Trophoblast cell (in vitro differentiated cells and primary cell): ENCODE data around the gene SLC12A3.
A peak's percentile ranks its signal among the peaks of the same experiment; 100 is the strongest.

Experiments used
- DNase-seq, 2 donors: peaks; one replicate each; pipeline ENCODE4 v3.0.0-alpha.2; 2016
- H2AFZ ChIP-seq: 2 replicates; pipeline ENCODE4 v1.6.1; 2013; ENCODE audit warnings: low read length, moderate library complexity, mild to moderate bottlenecking; ENCODE audit not compliant: insufficient read depth, poor library complexity
- H2AK5ac ChIP-seq: 2 replicates; pipeline ENCODE4 v1.6.1; 2013; ENCODE audit warnings: mild to moderate bottlenecking, low read length
- H2BK120ac ChIP-seq: 2 replicates; pipeline ENCODE4 v1.6.1; 2013; ENCODE audit warnings: low read length, mild to moderate bottlenecking, moderate library complexity; ENCODE audit not compliant: insufficient read depth, poor library complexity
- H2BK12ac ChIP-seq: 2 replicates; pipeline ENCODE4 v1.6.1; 2013; ENCODE audit warnings: mild to moderate bottlenecking, low read length, moderate library complexity
- H2BK5ac ChIP-seq: 2 replicates; pipeline ENCODE4 v1.6.1; 2013; ENCODE audit warnings: low read length, low read depth, moderate library complexity, mild to moderate bottlenecking; ENCODE audit not compliant: poor library complexity
- H3K14ac ChIP-seq: 2 replicates; pipeline ENCODE4 v1.6.1; 2013; ENCODE audit warnings: mild to moderate bottlenecking, low read length
- H3K18ac ChIP-seq: 2 replicates; pipeline ENCODE4 v1.6.1; 2013; ENCODE audit warnings: mild to moderate bottlenecking, low read length
- H3K23ac ChIP-seq: 2 replicates; pipeline ENCODE4 v1.6.1; 2013; ENCODE audit warnings: low read length
- H3K27ac ChIP-seq: 2 replicates; pipeline ENCODE4 v1.5.1; 2013; ENCODE audit warnings: low read depth, mild to moderate bottlenecking, inconsistent platforms, low read length, moderate library complexity
- H3K27me3 ChIP-seq: 2 replicates; pipeline ENCODE4 v1.6.1; 2013; ENCODE audit warnings: inconsistent platforms, mild to moderate bottlenecking, low read length, moderate library complexity; ENCODE audit not compliant: insufficient read depth
- H3K36me3 ChIP-seq, 2 experiments: 1 replicate in 1 of 2; 2 replicates in 1 of 2; pipeline ENCODE4 v1.6.1; 2013; ENCODE audit warnings: low read length in 2 of 2, mild to moderate bottlenecking in 2 of 2, moderate library complexity in 1 of 2; ENCODE audit not compliant: insufficient read depth in 2 of 2, control insufficient read depth in 1 of 2
- H3K4ac ChIP-seq: 2 replicates; pipeline ENCODE4 v1.6.1; 2013; ENCODE audit warnings: low read depth, mild to moderate bottlenecking, low read length, moderate library complexity
- H3K4me1 ChIP-seq, 2 experiments: 1 replicate in 1 of 2; 2 replicates in 1 of 2; pipeline ENCODE4 v1.6.1; 2013; ENCODE audit warnings: low read length in 2 of 2, mild to moderate bottlenecking in 2 of 2, moderate library complexity in 1 of 2; ENCODE audit not compliant: insufficient read depth in 2 of 2, control insufficient read depth in 1 of 2
- H3K4me2 ChIP-seq: 2 replicates; pipeline ENCODE4 v1.6.1; 2013; ENCODE audit warnings: inconsistent platforms, mild to moderate bottlenecking, low read length, moderate library complexity
- H3K4me3 ChIP-seq: 2 replicates; pipeline ENCODE4 v1.5.1; 2013; ENCODE audit warnings: mild to moderate bottlenecking, low read depth, low read length, inconsistent platforms
- H3K79me1 ChIP-seq: one replicate; pipeline ENCODE4 v1.6.1; 2013; ENCODE audit warnings: low read length
- H3K79me2 ChIP-seq: 2 replicates; pipeline ENCODE4 v1.6.1; 2013; ENCODE audit warnings: low read length, mild to moderate bottlenecking; ENCODE audit not compliant: control insufficient read depth, insufficient read depth, poor library complexity
- H3K9ac ChIP-seq: 2 replicates; pipeline ENCODE4 v1.6.1; 2013; ENCODE audit warnings: mild to moderate bottlenecking, low read length
- H3K9me3 ChIP-seq: 2 replicates; pipeline ENCODE4 v1.6.1; 2013; ENCODE audit warnings: low read depth, mild to moderate bottlenecking, control low read depth, inconsistent platforms, low read length; ENCODE audit not compliant: insufficient read depth
- H4K12ac ChIP-seq: 2 replicates; pipeline ENCODE4 v1.6.1; 2013; ENCODE audit warnings: low read depth, mild to moderate bottlenecking, low read length, moderate library complexity
- H4K8ac ChIP-seq: 2 replicates; pipeline ENCODE4 v1.6.1; 2013; ENCODE audit warnings: low read depth, mild to moderate bottlenecking, low read length, moderate library complexity
- H4K91ac ChIP-seq: one replicate; pipeline ENCODE4 v1.6.1; 2013; ENCODE audit warnings: low read depth, mild to moderate bottlenecking, low read length, moderate library complexity
- WGBS: extraction: QIAGEN DNeasy Blood & Tissue Kit; methylation state at CpG from one replicate; pipeline ENCODE4 v1.1.7; 2013; ENCODE audit warnings: missing lambda C conversion rate; ENCODE audit not compliant: insufficient read length, insufficient coverage; ENCODE audit errors: extremely low coverage; 5-methylcytosine and 5-hydroxymethylcytosine counted together

Gene SLC12A3

DNA sequence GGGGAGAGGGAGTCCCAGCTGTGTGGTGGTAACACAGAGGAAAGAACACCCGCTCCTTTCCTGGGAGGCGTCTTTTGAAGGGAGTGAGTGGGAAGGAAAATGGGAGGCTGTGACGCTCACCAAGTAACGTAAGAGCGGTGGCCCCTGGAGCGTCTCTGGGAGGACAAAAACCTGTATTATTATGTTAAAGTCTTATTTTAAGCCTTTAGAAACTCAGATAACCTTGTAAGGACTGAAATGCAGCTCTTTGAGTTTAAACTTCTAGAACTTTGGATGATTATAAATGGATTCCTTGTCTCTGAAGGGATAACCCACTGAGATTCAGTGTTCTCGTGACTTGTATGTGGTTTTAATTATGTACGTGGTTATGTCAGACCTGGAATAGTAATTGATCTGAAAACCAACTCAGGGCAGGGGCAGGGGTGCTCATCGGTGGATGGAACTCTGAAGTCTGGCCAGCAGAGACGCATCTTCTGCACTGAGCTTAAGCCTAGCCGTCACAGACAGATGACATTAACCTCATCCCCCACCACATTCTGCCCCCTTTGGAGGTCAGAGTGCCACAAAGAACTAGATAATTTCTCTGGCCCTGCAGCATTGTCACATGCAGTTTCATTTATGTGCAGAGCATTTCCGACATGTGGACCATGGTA, 41.8 kb upstream of the SLC12A3 start:
- no peak overlapping the region for H2AK5ac ChIP-seq
- no peak overlapping the region for H4K91ac ChIP-seq
- H3K9me3 ChIP-seq = peaks cover 2% of the 10 kb centered on the region
- H2BK12ac ChIP-seq = no peak overlapping the region
- no peak overlapping the region for H4K8ac ChIP-seq
- H3K14ac ChIP-seq = no peak overlapping the region
- H3K79me2 ChIP-seq = no peaks in the 10 kb centered on the region
- no peak overlapping the region for H3K4ac ChIP-seq
- H2BK120ac ChIP-seq = no peak overlapping the region
- H3K27ac ChIP-seq = no peak overlapping the region
- H3K36me3 ChIP-seq = peaks cover 11 to 28% of the 10 kb centered on the region in 2 experiments
- no peaks in the 10 kb centered on the region for H3K79me1 ChIP-seq
- no peak for DNase-seq
- no peak overlapping the region for H3K4me3 ChIP-seq
- H2AFZ ChIP-seq = no peak overlapping the region
- H3K27me3 ChIP-seq = no peaks in the 10 kb centered on the region
- no peaks in the 10 kb centered on the region for H3K4me1 ChIP-seq
- H3K18ac ChIP-seq = no peak overlapping the region
- H3K23ac ChIP-seq = no peak overlapping the region
- no peak overlapping the region for H2BK5ac ChIP-seq
- no CpG with 5 or more reads among the region's 12 CpGs for WGBS
- H3K9ac ChIP-seq = no peak overlapping the region
- no peak overlapping the region for H4K12ac ChIP-seq
- H3K4me2 ChIP-seq = no peak overlapping the region

DNA sequence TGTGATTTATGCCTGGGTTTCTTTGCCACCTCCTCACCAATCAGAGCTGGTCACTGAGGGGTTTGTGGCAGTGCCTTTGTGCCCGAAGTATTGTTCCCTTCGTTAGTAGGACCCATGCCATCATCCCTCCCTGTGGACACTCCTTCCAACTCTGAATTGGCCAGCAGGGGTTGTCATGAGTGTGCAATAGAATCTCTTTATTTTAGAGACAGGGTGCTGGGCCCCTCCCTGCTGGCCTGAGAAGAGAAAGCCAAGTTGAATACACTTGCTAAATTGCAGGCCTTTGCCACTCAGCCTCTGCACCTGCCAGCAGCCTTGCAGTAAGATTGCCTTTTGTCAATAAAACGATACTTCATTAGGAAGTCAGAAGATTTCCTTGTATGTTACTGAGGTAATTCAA, 40.7 kb upstream of the SLC12A3 start:
- peaks cover 2% of the 10 kb centered on the region for H3K9me3 ChIP-seq
- H3K23ac ChIP-seq = no peak overlapping the region
- H3K4me2 ChIP-seq = no peak overlapping the region
- H2BK120ac ChIP-seq = no peak overlapping the region
- no peak overlapping the region for H4K91ac ChIP-seq
- no peak overlapping the region for H2AFZ ChIP-seq
- H4K12ac ChIP-seq = no peak overlapping the region
- no peak overlapping the region for H3K4ac ChIP-seq
- H3K9ac ChIP-seq = no peak overlapping the region
- no CpG with 5 or more reads among the region's 3 CpGs for WGBS
- no peaks in the 10 kb centered on the region for H3K27me3 ChIP-seq
- no peak overlapping the region for H2BK5ac ChIP-seq
- H3K18ac ChIP-seq = no peak overlapping the region
- no peak overlapping the region for H2BK12ac ChIP-seq
- no peaks in the 10 kb centered on the region for H3K79me2 ChIP-seq
- DNase-seq = no peak
- no peaks in the 10 kb centered on the region for H3K79me1 ChIP-seq
- H3K14ac ChIP-seq = no peak overlapping the region
- H3K4me3 ChIP-seq = no peak overlapping the region
- no peak overlapping the region for H3K27ac ChIP-seq
- no peaks in the 10 kb centered on the region for H3K4me1 ChIP-seq
- H3K36me3 ChIP-seq = peaks cover 12 to 31% of the 10 kb centered on the region in 2 experiments
- no peak overlapping the region for H4K8ac ChIP-seq
- H2AK5ac ChIP-seq = no peak overlapping the region

DNA sequence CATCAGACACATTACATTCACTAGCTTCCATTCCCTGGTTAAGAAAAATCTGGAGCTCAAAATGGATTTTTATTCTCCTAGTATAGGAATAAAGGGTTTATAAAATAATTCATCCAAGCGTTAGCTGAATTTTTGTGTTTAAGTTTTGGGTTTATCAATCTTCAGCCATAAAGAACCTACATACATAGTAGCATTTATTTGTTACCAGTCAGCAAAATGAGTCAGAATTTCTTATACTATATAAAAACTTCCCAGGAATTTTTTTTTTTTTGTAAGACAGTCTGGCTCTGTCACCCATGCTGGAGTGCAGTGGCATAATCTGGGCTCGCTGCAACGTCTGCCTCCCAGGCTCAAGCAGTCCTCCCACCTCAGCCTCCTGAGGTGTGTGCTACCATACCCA, 40.2 kb upstream of the SLC12A3 start:
- no peaks in the 10 kb centered on the region for H3K79me1 ChIP-seq
- no peak overlapping the region for H3K4me3 ChIP-seq
- H3K9ac ChIP-seq = no peak overlapping the region
- peak in 1 of 2 donors; percentile 16 for DNase-seq
- no peak overlapping the region for H3K18ac ChIP-seq
- H2BK120ac ChIP-seq = no peak overlapping the region
- no CpG with 5 or more reads among the region's 3 CpGs for WGBS
- no peaks in the 10 kb centered on the region for H3K27me3 ChIP-seq
- H3K4me1 ChIP-seq = no peaks in the 10 kb centered on the region
- H2AFZ ChIP-seq = no peak overlapping the region
- H2BK5ac ChIP-seq = no peak overlapping the region
- H3K23ac ChIP-seq = no peak overlapping the region
- H2AK5ac ChIP-seq = no peak overlapping the region
- H4K8ac ChIP-seq = no peak overlapping the region
- H2BK12ac ChIP-seq = no peak overlapping the region
- H3K79me2 ChIP-seq = no peaks in the 10 kb centered on the region
- H3K14ac ChIP-seq = no peak overlapping the region
- H3K36me3 ChIP-seq = peaks cover 11 to 31% of the 10 kb centered on the region in 2 experiments
- H4K12ac ChIP-seq = no peak overlapping the region
- no peak overlapping the region for H3K27ac ChIP-seq
- H3K9me3 ChIP-seq = peaks cover 2% of the 10 kb centered on the region
- H3K4me2 ChIP-seq = no peak overlapping the region
- no peak overlapping the region for H3K4ac ChIP-seq
- H4K91ac ChIP-seq = no peak overlapping the region

DNA sequence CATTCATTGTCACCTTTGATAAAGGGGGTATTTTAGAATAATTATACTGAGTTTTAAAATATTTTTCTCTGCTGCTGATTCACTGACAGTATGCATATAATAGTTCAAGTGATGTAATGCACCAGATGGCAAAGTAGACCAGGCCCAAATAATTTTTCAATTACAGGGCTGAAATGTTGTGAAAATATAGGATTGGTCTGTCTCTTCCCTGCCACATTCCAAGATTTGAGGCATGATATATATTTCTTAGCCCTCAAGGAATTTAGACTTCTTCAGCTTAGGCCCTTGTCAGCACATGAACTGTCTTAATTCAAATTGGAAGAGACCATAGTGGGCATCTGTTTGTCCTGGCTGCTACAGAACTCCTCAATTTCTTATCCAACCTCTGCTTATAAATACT, 39.2 kb upstream of the SLC12A3 start:
- Histone ChIP-seq H4K12ac (no peak overlapping the region), H4K8ac (no peak overlapping the region), H3K4me2 (no peak overlapping the region), H2BK120ac (no peak overlapping the region), H3K4ac (no peak overlapping the region), H3K27me3 (no peaks in the 10 kb centered on the region), H3K4me1 (peaks cover 0 to 3% of the 10 kb centered on the region in 2 experiments), H3K36me3 (peaks cover 13 to 32% of the 10 kb centered on the region in 2 experiments), H3K18ac (no peak overlapping the region), H2BK5ac (no peak overlapping the region), H3K27ac (no peak overlapping the region), H4K91ac (no peak overlapping the region), H3K79me2 (no peaks in the 10 kb centered on the region), H3K9ac (no peak overlapping the region), H3K79me1 (no peaks in the 10 kb centered on the region), H3K4me3 (no peak overlapping the region), H3K9me3 (peaks cover 2% of the 10 kb centered on the region), H2AFZ (no peak overlapping the region), H3K14ac (no peak overlapping the region), H2AK5ac (no peak overlapping the region), H3K23ac (no peak overlapping the region), H2BK12ac (no peak overlapping the region)
- peak in 1 of 2 donors; percentile 56 for DNase-seq
